HepG2 (cell line): ENCODE data around the gene UFL1. TPM values are rescaled to one million over a fixed set of nuclear protein-coding genes. Genes with fewer than 3 reads are reported as not detected.

Experiments
- ATAC-seq: fragments of 200-7000 bp; cut with Tn5 transposase; 3 replicates; pipeline ENCODE4 v1.9.1; 2020; ENCODE audit warnings: mild to moderate bottlenecking, moderate library complexity
- BruUV-seq: library from RNA; stranded (reverse); fragments of 400-500 nt; replicated peaks from 2 replicates; lab custom pipeline; 2021; lab: Mats Ljungman, UMichigan
- CTCF ChIA-PET: fragments of 300-600 bp; formaldehyde crosslinking; extraction: SDS; loops from one replicate; lab custom pipeline; 2021; ENCODE audit warnings: low total read pairs, inconsistent platforms, low intra/inter-chr PET ratio; lab: Yijun Ruan, JAX
- POLR2A ChIA-PET: fragments of 350-600 bp; sonication (Branson Sonifier 250); formaldehyde crosslinking; loops from one replicate; lab custom pipeline; 2020; ENCODE audit warnings: antibody characterized with exemption, inconsistent platforms; lab: Yijun Ruan, JAX
- DNase-seq: peaks from one replicate; pipeline ENCODE4 v3.0.0-alpha.2; 2015; ENCODE audit warnings: low spot score
- FAIRE-seq: peaks from 3 replicates; lab custom pipeline; 2011; peaks lifted over from hg19 to GRCh38; lab: Jason Lieb, UNC
- H2AFZ ChIP-seq: one replicate; pipeline ENCODE4 v1.6.1; 2011; ENCODE audit warnings: low read length, inconsistent platforms
- H3K27ac ChIP-seq: fragments of 300-600 bp; 3 replicates; pipeline ENCODE4 v1.8.0; 2011; ENCODE audit warnings: mixed run types, mild to moderate bottlenecking, mixed read lengths, low read length, inconsistent platforms; ENCODE audit not compliant: insufficient read depth; ENCODE audit errors: extremely low read length
- H3K27me3 ChIP-seq, 2 experiments: fragments of 200-600 bp in 1 of 2; 2 replicates in 1 of 2; 3 replicates in 1 of 2; pipeline versions ENCODE4 v1.6.0 to v1.8.0; 2011; ENCODE audit warnings: low read length in 2 of 2, mild to moderate bottlenecking in 2 of 2, moderate library complexity in 2 of 2, inconsistent platforms in 1 of 2; ENCODE audit not compliant: insufficient read depth in 2 of 2, control insufficient read depth in 1 of 2
- H3K36me3 ChIP-seq, 2 experiments: fragments of 200-600 bp in 1 of 2; replicated peaks in 1 of 2; 2 replicates in 1 of 2; 3 replicates in 1 of 2; pipeline versions ENCODE4 v1.5.1 to v1.8.0; 2011; ENCODE audit warnings: low read length in 2 of 2, inconsistent platforms in 1 of 2; ENCODE audit not compliant: insufficient read depth in 2 of 2, control insufficient read depth in 1 of 2
- H3K4me1 ChIP-seq: 2 replicates; pipeline ENCODE4 v1.5.1; 2012; ENCODE audit warnings: low read length, inconsistent platforms; ENCODE audit not compliant: insufficient read depth
- H3K4me2 ChIP-seq: 2 replicates; pipeline ENCODE4 v1.6.0; 2011; ENCODE audit warnings: low read depth, low read length, inconsistent platforms
- H3K4me3 ChIP-seq, 3 experiments: fragments of 200-600 bp in 1 of 3; sonication (generic), shearing (Covaris generic) in 1 of 3; replicated peaks in 1 of 3; 2 replicates each; pipeline ENCODE4 v1.5.1; 2011 to 2016; ENCODE audit warnings: low read length in 3 of 3, inconsistent platforms in 2 of 3, low read depth in 2 of 3, mild to moderate bottlenecking in 2 of 3, control low read depth in 1 of 3, mixed read lengths in 1 of 3; ENCODE audit not compliant: insufficient read depth in 1 of 3
- H3K79me2 ChIP-seq: one replicate; pipeline ENCODE4 v1.6.1; 2011; ENCODE audit warnings: low read length, inconsistent platforms; ENCODE audit not compliant: insufficient read depth
- H3K9ac ChIP-seq: 2 replicates; pipeline ENCODE4 v1.6.0; 2011; ENCODE audit warnings: mild to moderate bottlenecking, low read depth, low read length, inconsistent platforms; ENCODE audit not compliant: insufficient read depth
- H3K9me3 ChIP-seq: 2 replicates; pipeline ENCODE4 v1.5.1; 2012; ENCODE audit warnings: mild to moderate bottlenecking, low read length
- H4K20me1 ChIP-seq: 2 replicates; pipeline ENCODE4 v1.6.0; 2011; ENCODE audit warnings: inconsistent platforms, mild to moderate bottlenecking, low read length, moderate library complexity; ENCODE audit not compliant: insufficient read depth
- FOXK2 ChIP-seq: fragments of 450-650 bp; IDR thresholded peaks from 2 replicates; pipeline ENCODE4 v1.6.1; 2016
- PRMT3 ChIP-seq: sonication (generic); formaldehyde crosslinking; IDR thresholded peaks from 2 replicates; pipeline ENCODE4 v1.8.1; 2022; ENCODE audit warnings: low read depth, mild to moderate bottlenecking, moderate library complexity, missing genetic modification reagents, borderline replicate concordance
- ZIK1 ChIP-seq: sonication (generic); formaldehyde crosslinking; IDR thresholded peaks from 2 replicates; pipeline ENCODE4 v1.5.0; 2020; ENCODE audit warnings: mild to moderate bottlenecking, low read depth, missing genetic modification reagents, borderline replicate concordance
- WGBS: methylation state at CpG from one replicate; pipeline ENCODE4 v1.1.6; 2017; ENCODE audit warnings: low lambda C conversion rate; 5-methylcytosine and 5-hydroxymethylcytosine counted together
- in situ Hi-C: cut with HindIII; loops from 2 replicates; pipeline ENCODE4 v1.10.0; 2017; ENCODE audit warnings: low pct_unique_long_range_greater_than_20kb; ENCODE audit not compliant: extremely low pct_ligation_motif_present
- intact Hi-C: fragments of 100-400 bp; cut with micrococcal nuclease; formaldehyde crosslinking; loops from one replicate; pipeline ENCODE4 v1.10.0; 2022; ENCODE audit not compliant: unreplicated experiment
- polyA plus RNA-seq, 8 experiments: library from polyadenylated mRNA; depleted of rRNA in 3 of 8; stranded (reverse) in 7 of 8; unstranded in 1 of 8; fragments of >200 nt; fragmentation: Illumina TruSeq in 4 of 8; extraction: Trizol in 4 of 8; gene quantifications; 2 replicates each; pipeline versions ENCODE4 v1.2.1 to v1.2.3, GENCODE V29; 2011 to 2016; ENCODE audit warnings: low read depth in 4 of 8, missing spikeins in 1 of 8, mixed read lengths in 1 of 8; ENCODE audit not compliant: insufficient read depth in 1 of 8
- total RNA-seq, 5 experiments: library from RNA; depleted of rRNA; stranded (reverse); fragments of >200 nt; fragmentation: Illumina TruSeq; extraction: Trizol; gene quantifications; 2 replicates each; pipeline ENCODE4 v1.2.3, GENCODE V29; 2016; ENCODE audit warnings: low read depth in 1 of 5
- TF ChIP-seq, protein P1 (sequence below): sonication (generic); formaldehyde crosslinking; IDR thresholded peaks from 2 replicates; pipeline ENCODE4 v1.4.0; 2020; ENCODE audit warnings: missing genetic modification reagents, mild to moderate bottlenecking, borderline replicate concordance

The UFL1 gene
- total and polyA plus RNA-seq, 2 of the 13 experiments (the other 11 are each of a cell fraction or from before 2014, with no cell fraction given) = 8.8 to 24.7 TPM

DNA sequence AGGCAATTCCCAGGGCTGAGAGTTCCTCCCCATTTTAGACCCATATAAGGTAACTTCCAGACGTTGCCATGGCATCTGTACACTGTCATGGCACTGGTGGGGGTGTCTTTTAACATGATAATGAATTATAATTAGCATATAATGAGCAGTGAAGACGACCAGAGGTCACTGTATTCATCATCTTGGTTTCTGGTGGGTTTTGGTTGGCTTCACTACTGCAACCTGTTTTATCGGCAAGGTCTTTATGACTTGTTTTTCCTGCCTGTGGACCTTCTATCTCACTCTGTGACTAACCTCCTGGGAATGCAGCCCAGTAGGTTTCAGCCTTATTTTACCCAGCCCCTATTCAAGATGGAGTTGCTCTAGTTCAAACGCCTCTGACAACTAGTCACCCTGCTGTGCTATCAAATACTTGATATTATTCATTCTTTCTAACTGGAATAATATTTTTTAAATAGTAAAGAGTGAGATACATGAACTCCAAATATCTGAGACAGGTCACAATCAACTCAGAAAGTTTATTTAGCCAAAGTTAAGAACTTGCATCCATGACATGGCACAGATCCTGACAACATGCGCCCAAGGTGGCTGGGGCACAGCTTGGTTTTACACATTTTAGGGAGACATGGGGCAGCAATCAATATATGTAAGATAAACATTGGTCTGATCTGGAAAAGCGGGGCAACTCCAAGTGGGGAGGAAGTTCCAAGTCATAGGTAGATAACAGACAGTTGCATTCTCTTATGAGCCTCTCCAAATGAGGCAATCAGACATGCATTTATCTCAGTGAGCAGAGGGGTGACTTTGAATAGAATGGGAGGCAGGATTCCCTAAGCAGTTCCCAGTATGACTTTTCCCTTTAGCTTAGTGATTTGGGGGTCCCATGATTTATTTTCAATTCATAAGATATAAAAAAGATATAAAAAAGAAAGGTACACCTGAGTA is 1.2 kb upstream of the UFL1 start:
- Histone ChIP-seq H3K36me3 (no peaks in the 10 kb centered on the region; a peak in 1 of 5 replicates), H4K20me1 (no peaks in the 10 kb centered on the region), H3K9ac (peak overlapping the region; percentile 94), H3K27me3 (no peaks in the 10 kb centered on the region; a peak in 1 of 5 replicates), H2AFZ (no peak overlapping the region), H3K4me1 (peaks cover 24% of the 10 kb centered on the region), H3K79me2 (peaks cover 22% of the 10 kb centered on the region), H3K4me3 (peak overlapping the region; percentile 70 to 93 (median 83)), H3K9me3 (no peaks in the 10 kb centered on the region), H3K27ac (peak overlapping the region; percentile 98), H3K4me2 (peak overlapping the region; percentile 77)
- intact Hi-C loops = loop anchor here (2.0 kb wide), 1 partner anchor 376 kb away; the partner anchor contains the start of gene NDUFAF4
- DNase-seq = no peak
- no peak for FAIRE-seq
- no TSS peak for BruUV-seq
- TF ChIP-seq, protein P1, sequence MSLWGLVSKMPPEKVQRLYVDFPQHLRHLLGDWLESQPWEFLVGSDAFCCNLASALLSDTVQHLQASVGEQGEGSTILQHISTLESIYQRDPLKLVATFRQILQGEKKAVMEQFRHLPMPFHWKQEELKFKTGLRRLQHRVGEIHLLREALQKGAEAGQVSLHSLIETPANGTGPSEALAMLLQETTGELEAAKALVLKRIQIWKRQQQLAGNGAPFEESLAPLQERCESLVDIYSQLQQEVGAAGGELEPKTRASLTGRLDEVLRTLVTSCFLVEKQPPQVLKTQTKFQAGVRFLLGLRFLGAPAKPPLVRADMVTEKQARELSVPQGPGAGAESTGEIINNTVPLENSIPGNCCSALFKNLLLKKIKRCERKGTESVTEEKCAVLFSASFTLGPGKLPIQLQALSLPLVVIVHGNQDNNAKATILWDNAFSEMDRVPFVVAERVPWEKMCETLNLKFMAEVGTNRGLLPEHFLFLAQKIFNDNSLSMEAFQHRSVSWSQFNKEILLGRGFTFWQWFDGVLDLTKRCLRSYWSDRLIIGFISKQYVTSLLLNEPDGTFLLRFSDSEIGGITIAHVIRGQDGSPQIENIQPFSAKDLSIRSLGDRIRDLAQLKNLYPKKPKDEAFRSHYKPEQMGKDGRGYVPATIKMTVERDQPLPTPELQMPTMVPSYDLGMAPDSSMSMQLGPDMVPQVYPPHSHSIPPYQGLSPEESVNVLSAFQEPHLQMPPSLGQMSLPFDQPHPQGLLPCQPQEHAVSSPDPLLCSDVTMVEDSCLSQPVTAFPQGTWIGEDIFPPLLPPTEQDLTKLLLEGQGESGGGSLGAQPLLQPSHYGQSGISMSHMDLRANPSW (CRISPR knock-in tag) = 0 out of 2 replicates have a peak, but pooled peaks have one; percentile 7
- TF ChIP-seq FOXK2 = no peak
- no peak for TF ChIP-seq PRMT3 (CRISPR knock-in tag)
- TF ChIP-seq ZIK1 (CRISPR knock-in tag) = no peak
- CTCF ChIA-PET = no interaction called here
- in situ Hi-C loops = no loop called here
- ATAC-seq = no peak
- POLR2A ChIA-PET = no interaction called here
- 93% methylated on average over 6 of the region's 6 CpGs for WGBS
